ENCODE measurements around the gene LONRF3.

The LONRF3 gene

GRCh38 chrX:118968031-118968430 is 6.4 kb upstream of the LONRF3 start:
- H3K4me3 ChIP-seq (ENCODE audit: low read depth, low read length) = no peak overlapping the region
- H3K4me1 ChIP-seq (ENCODE audit: control insufficient read depth, insufficient read depth, low read length, unreplicated experiment) = no peaks in the 10 kb centered on the region
- no peak overlapping the region for H3K27ac ChIP-seq (ENCODE audit: low read depth, low read length)
- H3K27me3 ChIP-seq (ENCODE audit: insufficient read depth, low read length) = peaks cover 20% of the 10 kb centered on the region
- H3K36me3 ChIP-seq (ENCODE audit: insufficient read depth, low read length) = no peaks in the 10 kb centered on the region
- H2AFZ ChIP-seq (ENCODE audit: low read length, unreplicated experiment) = no peak overlapping the region
- H3K79me2 ChIP-seq (ENCODE audit: control insufficient read depth, insufficient read depth, low read length, unreplicated experiment) = no peaks in the 10 kb centered on the region

GRCh38 chrX:118971552-118971951 is 2.9 kb upstream of the LONRF3 start:
- H3K27me3 ChIP-seq (ENCODE audit: insufficient read depth, low read length) = peaks cover 32% of the 10 kb centered on the region
- H3K4me3 ChIP-seq (ENCODE audit: low read depth, low read length) = no peak overlapping the region
- H3K4me1 ChIP-seq (ENCODE audit: control insufficient read depth, insufficient read depth, low read length, unreplicated experiment) = peaks cover 4% of the 10 kb centered on the region
- no peaks in the 10 kb centered on the region for H3K36me3 ChIP-seq (ENCODE audit: insufficient read depth, low read length)
- H3K79me2 ChIP-seq (ENCODE audit: control insufficient read depth, insufficient read depth, low read length, unreplicated experiment) = no peaks in the 10 kb centered on the region
- no peak overlapping the region for H3K27ac ChIP-seq (ENCODE audit: low read depth, low read length)
- no peak overlapping the region for H2AFZ ChIP-seq (ENCODE audit: low read length, unreplicated experiment)

- Histone ChIP-seq H3K4me1 (ENCODE audit: control insufficient read depth, insufficient read depth, low read length, unreplicated experiment) (peaks cover 9% of the 10 kb centered on the region), H2AFZ (ENCODE audit: low read length, unreplicated experiment) (no peak overlapping the region), H3K27ac (ENCODE audit: low read depth, low read length) (no peak overlapping the region), H3K79me2 (ENCODE audit: control insufficient read depth, insufficient read depth, low read length, unreplicated experiment) (no peaks in the 10 kb centered on the region), H3K36me3 (ENCODE audit: insufficient read depth, low read length) (no peaks in the 10 kb centered on the region), H3K4me3 (ENCODE audit: low read depth, low read length) (peak overlapping the region; percentile 76), H3K27me3 (ENCODE audit: insufficient read depth, low read length) (peaks cover 27% of the 10 kb centered on the region)
These were observed 880 bp upstream of the LONRF3 start for GRCh38 chrX:118973389-118974087.

- Histone ChIP-seq H2AFZ (ENCODE audit: low read length, unreplicated experiment) (no peak overlapping the region), H3K4me3 (ENCODE audit: low read depth, low read length) (peak overlapping the region; percentile 76), H3K79me2 (ENCODE audit: control insufficient read depth, insufficient read depth, low read length, unreplicated experiment) (no peaks in the 10 kb centered on the region), H3K27me3 (ENCODE audit: insufficient read depth, low read length) (peaks cover 27% of the 10 kb centered on the region), H3K4me1 (ENCODE audit: control insufficient read depth, insufficient read depth, low read length, unreplicated experiment) (peaks cover 9% of the 10 kb centered on the region), H3K27ac (ENCODE audit: low read depth, low read length) (no peak overlapping the region), H3K36me3 (ENCODE audit: insufficient read depth, low read length) (no peaks in the 10 kb centered on the region)
These were observed 672 bp downstream of the LONRF3 start for GRCh38 chrX:118974908-118975671.

- H3K27me3 ChIP-seq (ENCODE audit: insufficient read depth, low read length) = peaks cover 27% of the 10 kb centered on the region
- H3K79me2 ChIP-seq (ENCODE audit: control insufficient read depth, insufficient read depth, low read length, unreplicated experiment) = no peaks in the 10 kb centered on the region
- peak overlapping the region; percentile 76 for H3K4me3 ChIP-seq (ENCODE audit: low read depth, low read length)
- no peak overlapping the region; the same call in 1 of the 2 replicates for H3K27ac ChIP-seq (ENCODE audit: low read depth, low read length)
- H3K4me1 ChIP-seq (ENCODE audit: control insufficient read depth, insufficient read depth, low read length, unreplicated experiment) = peaks cover 9% of the 10 kb centered on the region
- peak overlapping the region; percentile 25 for H2AFZ ChIP-seq (ENCODE audit: low read length, unreplicated experiment)
- no peaks in the 10 kb centered on the region for H3K36me3 ChIP-seq (ENCODE audit: insufficient read depth, low read length)
These were observed 1.6 kb downstream of the LONRF3 start for GRCh38 chrX:118975831-118976598.

- no peaks in the 10 kb centered on the region for H3K79me2 ChIP-seq (ENCODE audit: control insufficient read depth, insufficient read depth, low read length, unreplicated experiment)
- peak overlapping the region; percentile 76 for H3K4me3 ChIP-seq (ENCODE audit: low read depth, low read length)
- peaks cover 24% of the 10 kb centered on the region for H3K27me3 ChIP-seq (ENCODE audit: insufficient read depth, low read length)
- no peak overlapping the region; the same call in 1 of the 2 replicates for H3K27ac ChIP-seq (ENCODE audit: low read depth, low read length)
- peaks cover 9% of the 10 kb centered on the region for H3K4me1 ChIP-seq (ENCODE audit: control insufficient read depth, insufficient read depth, low read length, unreplicated experiment)
- H2AFZ ChIP-seq (ENCODE audit: low read length, unreplicated experiment) = no peak overlapping the region
- no peaks in the 10 kb centered on the region for H3K36me3 ChIP-seq (ENCODE audit: insufficient read depth, low read length)
These were observed 2.4 kb downstream of the LONRF3 start for GRCh38 chrX:118976599-118977340.

- H3K36me3 ChIP-seq (ENCODE audit: insufficient read depth, low read length) = no peaks in the 10 kb centered on the region
- no peak overlapping the region for H2AFZ ChIP-seq (ENCODE audit: low read length, unreplicated experiment)
- no peaks in the 10 kb centered on the region for H3K79me2 ChIP-seq (ENCODE audit: control insufficient read depth, insufficient read depth, low read length, unreplicated experiment)
- no peak overlapping the region for H3K4me3 ChIP-seq (ENCODE audit: low read depth, low read length)
- H3K27ac ChIP-seq (ENCODE audit: low read depth, low read length) = no peak overlapping the region
- H3K4me1 ChIP-seq (ENCODE audit: control insufficient read depth, insufficient read depth, low read length, unreplicated experiment) = peaks cover 9% of the 10 kb centered on the region
- peaks cover 18% of the 10 kb centered on the region for H3K27me3 ChIP-seq (ENCODE audit: insufficient read depth, low read length)
These were observed 3.0 kb downstream of the LONRF3 start for GRCh38 chrX:118977424-118977823.

GRCh38 chrX:118978451-118978850 is 4.0 kb downstream of the LONRF3 start:
- peaks cover 9% of the 10 kb centered on the region for H3K4me1 ChIP-seq (ENCODE audit: control insufficient read depth, insufficient read depth, low read length, unreplicated experiment)
- H3K36me3 ChIP-seq (ENCODE audit: insufficient read depth, low read length) = no peaks in the 10 kb centered on the region
- H3K27me3 ChIP-seq (ENCODE audit: insufficient read depth, low read length) = peaks cover 8% of the 10 kb centered on the region
- H3K27ac ChIP-seq (ENCODE audit: low read depth, low read length) = no peak overlapping the region
- no peaks in the 10 kb centered on the region for H3K79me2 ChIP-seq (ENCODE audit: control insufficient read depth, insufficient read depth, low read length, unreplicated experiment)
- H3K4me3 ChIP-seq (ENCODE audit: low read depth, low read length) = no peak overlapping the region
- no peak overlapping the region for H2AFZ ChIP-seq (ENCODE audit: low read length, unreplicated experiment)

- no peak overlapping the region for H2AFZ ChIP-seq (ENCODE audit: low read length, unreplicated experiment)
- no peaks in the 10 kb centered on the region for H3K36me3 ChIP-seq (ENCODE audit: insufficient read depth, low read length)
- H3K27me3 ChIP-seq (ENCODE audit: insufficient read depth, low read length) = no peaks in the 10 kb centered on the region
- no peaks in the 10 kb centered on the region for H3K79me2 ChIP-seq (ENCODE audit: control insufficient read depth, insufficient read depth, low read length, unreplicated experiment)
- peaks cover 4% of the 10 kb centered on the region for H3K4me1 ChIP-seq (ENCODE audit: control insufficient read depth, insufficient read depth, low read length, unreplicated experiment)
- H3K27ac ChIP-seq (ENCODE audit: low read depth, low read length) = no peak overlapping the region
- no peak overlapping the region for H3K4me3 ChIP-seq (ENCODE audit: low read depth, low read length)
These were observed 6.3 kb downstream of the LONRF3 start for GRCh38 chrX:118980761-118981160.

- H3K4me3 ChIP-seq (ENCODE audit: low read depth, low read length) = no peak overlapping the region
- no peaks in the 10 kb centered on the region for H3K79me2 ChIP-seq (ENCODE audit: control insufficient read depth, insufficient read depth, low read length, unreplicated experiment)
- no peak overlapping the region for H2AFZ ChIP-seq (ENCODE audit: low read length, unreplicated experiment)
- no peaks in the 10 kb centered on the region for H3K27me3 ChIP-seq (ENCODE audit: insufficient read depth, low read length)
- H3K4me1 ChIP-seq (ENCODE audit: control insufficient read depth, insufficient read depth, low read length, unreplicated experiment) = no peaks in the 10 kb centered on the region
- no peak overlapping the region for H3K27ac ChIP-seq (ENCODE audit: low read depth, low read length)
- no peaks in the 10 kb centered on the region for H3K36me3 ChIP-seq (ENCODE audit: insufficient read depth, low read length)
These were observed 9.1 kb downstream of the LONRF3 start for GRCh38 chrX:118983513-118983912.

Measured in ACC112 (cell line).